Fibroblast of peridontal ligament (primary cell): Measurements from ENCODE around the gene SOX6.

Experiments used
- DNase-seq: peaks from one replicate; pipeline ENCODE4 v3.0.0-alpha.2; 2010; ENCODE audit errors: extremely low read depth

The SOX6 gene

GRCh38 chr11:16276251-16276650 lies 80.1 kb downstream of the SOX6 start:
- DNase-seq, result no peak

GRCh38 chr11:16271258-16271657 lies 85.1 kb downstream of the SOX6 start:
- DNase-seq, result no peak

DNA sequence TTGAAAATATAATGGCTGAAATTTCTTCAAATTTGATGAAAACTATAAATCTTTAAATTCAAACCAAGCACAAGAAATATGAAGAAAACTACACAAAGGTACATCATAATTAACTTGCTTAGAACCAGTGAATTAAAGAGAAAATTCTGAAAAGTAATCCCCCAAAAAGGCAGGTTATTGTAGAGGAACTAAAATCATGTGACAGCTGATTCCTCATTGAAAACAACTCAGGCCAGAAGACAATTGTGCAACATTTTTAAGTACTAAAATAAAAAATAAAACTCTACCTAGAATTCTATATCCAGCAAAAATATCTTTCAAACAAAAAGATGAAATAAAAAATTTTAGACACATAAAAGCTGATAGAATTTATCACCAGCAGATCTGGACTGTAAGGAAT lies 90.3 kb downstream of the SOX6 start:
- no peak for DNase-seq

- DNase-seq, result no peak
Observed at GRCh38 chr11:16265022-16265421, 91.3 kb downstream of the SOX6 start.

GRCh38 chr11:16262645-16262955 lies 93.7 kb downstream of the SOX6 start:
- no peak for DNase-seq

- no peak for DNase-seq
Observed at GRCh38 chr11:16261836-16262644, 94.3 kb downstream of the SOX6 start.

DNA sequence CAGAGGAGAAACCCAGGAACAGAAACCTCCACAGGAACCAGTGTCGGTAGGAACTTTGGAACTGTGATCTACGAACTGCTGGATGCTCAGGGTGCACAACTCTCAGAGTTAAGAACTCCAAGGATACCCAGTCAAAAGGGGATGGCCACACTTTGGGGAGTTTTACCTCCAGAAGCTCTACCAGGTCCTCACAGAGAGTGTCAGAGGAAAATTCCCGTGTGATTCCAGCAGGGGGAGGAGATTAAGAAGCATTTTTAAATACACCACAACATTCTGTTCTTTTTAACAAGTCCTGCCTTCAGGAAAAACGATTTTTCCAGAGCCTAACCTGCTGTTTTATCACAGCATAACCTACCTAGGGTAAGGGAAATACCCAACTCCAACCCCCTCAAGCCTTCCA lies 104.0 kb downstream of the SOX6 start:
- DNase-seq, result peak; percentile 43

- DNase-seq, result no peak
Observed at GRCh38 chr11:16248248-16248647, 108.1 kb downstream of the SOX6 start.

- no peak for DNase-seq
Observed at GRCh38 chr11:16242806-16243205, 113.5 kb downstream of the SOX6 start.

- DNase-seq, result no peak
Observed at GRCh38 chr11:16240687-16241086, 115.7 kb downstream of the SOX6 start.

- peak; percentile 40 for DNase-seq
Observed at GRCh38 chr11:16239141-16240105, 116.9 kb downstream of the SOX6 start.

GRCh38 chr11:16226245-16226644 lies 130.1 kb downstream of the SOX6 start:
- DNase-seq, result no peak

DNA sequence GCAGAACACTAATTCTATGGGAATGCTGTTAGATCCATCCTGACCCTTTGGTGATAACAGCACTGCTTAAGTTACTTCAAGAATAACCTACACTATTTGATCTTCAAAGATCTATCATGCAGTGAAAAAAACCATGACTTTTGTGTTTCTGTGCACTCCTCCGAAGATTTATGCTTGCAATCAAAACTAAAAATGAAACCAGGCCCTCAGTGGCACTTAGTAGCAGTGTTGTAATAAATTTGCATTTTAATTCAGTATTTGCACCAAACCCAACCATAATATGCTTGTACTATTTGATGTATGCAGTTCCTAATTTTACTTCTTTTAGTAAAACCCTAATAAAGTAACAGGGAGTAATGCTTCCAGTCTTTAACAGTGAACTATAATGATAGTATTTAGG lies 130.7 kb downstream of the SOX6 start:
- DNase-seq, result no peak

- DNase-seq, result no peak
Observed at GRCh38 chr11:16223558-16223957, 132.8 kb downstream of the SOX6 start.

- DNase-seq, result no peak
Observed at GRCh38 chr11:16217631-16218030, 138.7 kb downstream of the SOX6 start.

DNA sequence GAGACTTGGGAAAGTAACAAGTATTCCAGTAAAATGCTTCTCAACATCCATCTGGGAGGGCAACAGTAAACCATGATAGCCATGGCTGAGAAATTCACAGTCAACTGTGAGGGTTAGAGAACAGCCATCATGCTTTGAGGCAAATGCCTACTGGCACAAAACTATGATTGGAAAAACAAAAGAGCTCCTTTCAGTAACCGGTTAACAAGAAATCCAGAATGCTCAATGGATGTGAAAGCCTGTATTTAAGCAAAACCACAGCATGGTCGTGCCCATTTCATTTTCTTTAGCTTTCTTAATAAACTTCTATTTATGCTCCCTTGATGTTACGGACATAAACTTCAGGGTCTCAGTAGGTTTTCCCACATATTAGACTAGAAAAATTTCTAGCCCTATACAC lies 139.5 kb downstream of the SOX6 start:
- DNase-seq, result no peak

DNA sequence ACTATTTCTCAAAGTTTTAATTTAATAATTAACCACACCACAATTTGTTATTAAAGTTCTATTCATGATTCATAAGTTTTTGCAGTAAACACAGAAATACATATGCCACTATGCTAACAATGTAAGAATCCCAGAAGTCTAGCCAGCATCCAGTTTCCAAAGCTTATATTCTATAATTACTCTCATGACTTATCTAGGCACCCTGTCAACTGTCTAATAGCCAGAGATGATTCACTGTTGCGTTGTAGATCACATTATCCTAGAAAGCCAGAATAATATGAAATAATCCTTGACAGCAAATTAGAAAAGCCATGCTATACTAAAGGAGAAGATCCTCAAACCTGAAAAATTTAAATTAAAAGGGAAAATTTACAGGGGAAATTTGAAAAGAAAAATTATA lies 141.0 kb downstream of the SOX6 start:
- peak; percentile 19 for DNase-seq

DNA sequence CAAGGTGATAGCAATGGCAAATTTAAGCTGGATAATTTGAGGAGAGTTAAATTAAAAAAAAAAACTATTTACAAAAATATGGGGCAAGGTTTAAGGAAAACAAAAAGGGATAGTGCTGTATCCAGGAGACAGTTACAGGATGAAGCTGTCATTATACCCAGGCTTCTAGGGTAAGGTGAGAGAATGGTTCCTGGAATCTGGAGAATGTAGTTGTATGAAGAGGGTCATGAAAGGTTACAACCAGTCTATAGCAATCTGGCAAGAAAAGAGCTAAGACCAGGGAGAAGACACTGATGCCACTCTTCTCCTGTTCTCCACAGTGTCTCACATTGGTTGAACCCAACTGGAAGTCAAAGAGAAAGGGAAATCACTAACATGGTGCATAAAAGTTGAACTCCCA lies 144.9 kb downstream of the SOX6 start:
- DNase-seq, result no peak

- DNase-seq, result peak; percentile 15
Observed at GRCh38 chr11:16204261-16204660, 152.1 kb downstream of the SOX6 start.

DNA sequence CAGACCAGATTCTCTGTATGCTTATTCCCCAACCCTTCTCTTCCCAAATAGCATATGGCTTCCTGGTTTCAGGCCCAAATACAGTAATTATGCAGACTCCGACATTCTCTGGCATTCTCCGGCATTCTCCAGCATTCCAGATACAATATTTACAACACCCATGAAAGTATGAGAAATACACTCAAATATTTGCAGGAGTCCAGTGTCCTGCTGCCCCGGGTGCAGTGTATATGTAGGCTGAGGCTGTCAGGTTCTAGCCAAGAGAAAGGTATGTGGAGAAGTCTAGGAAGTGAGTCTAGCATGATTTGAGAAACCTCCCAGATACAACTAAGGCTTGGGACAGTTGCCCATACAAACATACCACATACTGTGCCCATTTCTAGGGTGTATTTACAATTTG lies 160.7 kb downstream of the SOX6 start:
- peak; percentile 73 for DNase-seq

GRCh38 chr11:16194566-16194965 lies 161.8 kb downstream of the SOX6 start:
- DNase-seq, result peak; percentile 49

- no peak for DNase-seq
Observed at GRCh38 chr11:16193897-16194381, 162.4 kb downstream of the SOX6 start.

- no peak for DNase-seq
Observed at GRCh38 chr11:16191868-16192240, 164.5 kb downstream of the SOX6 start.
